A549 (cell line): Measurements from ENCODE around the gene POLR2L. TPM values are rescaled to one million over a fixed set of nuclear protein-coding genes. Genes with fewer than 3 reads are reported as not detected.

ENCODE experiments used
- ATAC-seq, 2 experiments: fragments of 200-7000 bp in 1 of 2; fragments of >200 bp in 1 of 2; cut with Nextera tagmentation in 1 of 2; cut with Tn5 transposase in 1 of 2; 3 replicates each; pipeline versions ENCODE4 v1.8.0 to v1.9.1; 2018 to 2020; ENCODE audit warnings: mild to moderate bottlenecking in 1 of 2, moderate library complexity in 1 of 2
- CTCF ChIA-PET: fragments of 300-600 bp; sonication (Branson Sonifier 250); formaldehyde crosslinking; extraction: SDS; loops from one replicate; lab custom pipeline; 2021; ENCODE audit warnings: antibody characterized with exemption, inconsistent platforms; lab: Yijun Ruan, JAX
- POLR2A ChIA-PET: fragments of 350-600 bp; formaldehyde crosslinking; extraction: SDS; loops from one replicate; lab custom pipeline; 2021; ENCODE audit warnings: antibody characterized with exemption, inconsistent platforms; lab: Yijun Ruan, JAX
- DNase-seq, 2 experiments: peaks; one replicate each; pipeline versions ENCODE4 v3.0.0 to v3.0.0-alpha.2; 2011 to 2016; ENCODE audit warnings: low read depth in 1 of 2, low spot score in 1 of 2
- FAIRE-seq: peaks from 2 replicates; lab custom pipeline; 2011; peaks lifted over from hg19 to GRCh38; lab: Jason Lieb, UNC
- H3K27ac ChIP-seq, 2 experiments: fragments of >200 bp; sonication (Bioruptor Twin); formaldehyde crosslinking; 3 replicates each; pipeline ENCODE4 v1.5.1; 2016 to 2017
- H3K4me1 ChIP-seq: fragments of >200 bp; sonication (Bioruptor Twin); formaldehyde crosslinking; 3 replicates; pipeline ENCODE4 v1.6.1; 2016
- H3K4me2 ChIP-seq: fragments of >200 bp; sonication (Bioruptor Twin); formaldehyde crosslinking; 3 replicates; pipeline ENCODE4 v1.6.1; 2016
- H3K4me3 ChIP-seq: fragments of >200 bp; sonication (Bioruptor Twin); formaldehyde crosslinking; 3 replicates; pipeline ENCODE4 v1.5.1; 2016
- H3K9me3 ChIP-seq: fragments of >200 bp; sonication (Bioruptor Twin); formaldehyde crosslinking; 3 replicates; pipeline ENCODE4 v1.6.1; 2016
- ATOH8 ChIP-seq: fragments of 250-450 bp; sonication (Bioruptor Pico); IDR thresholded peaks from 2 replicates; pipeline ENCODE4 v1.5.0; 2020; ENCODE audit warnings: low read depth, mild to moderate bottlenecking, moderate library complexity
- BCL3 ChIP-seq: fragments of >200 bp; sonication (Bioruptor Twin); formaldehyde crosslinking; IDR thresholded peaks from 3 replicates; pipeline ENCODE4 v1.6.1; 2016
- CEBPB ChIP-seq, 2 experiments: fragments of >200 bp in 1 of 2; sonication (Bioruptor Twin) in 1 of 2; formaldehyde crosslinking in 1 of 2; IDR thresholded peaks; 2 replicates each; pipeline ENCODE4 v1.6.1; 2012 to 2016
- EHF ChIP-seq: fragments of 250-450 bp; sonication (Bioruptor Pico); IDR thresholded peaks from 2 replicates; pipeline ENCODE4 v1.5.0; 2020; ENCODE audit warnings: mild to moderate bottlenecking
- FOSB ChIP-seq: fragments of 250-450 bp; sonication (Bioruptor Pico); IDR thresholded peaks from 2 replicates; pipeline ENCODE4 v1.5.0; 2020; ENCODE audit warnings: mild to moderate bottlenecking, moderate library complexity
- FOSL2 ChIP-seq, 2 experiments: fragments of 450-650 bp in 1 of 2; fragments of >200 bp in 1 of 2; sonication (Bioruptor Twin) in 1 of 2; formaldehyde crosslinking; IDR thresholded peaks; 2 replicates each; pipeline versions ENCODE4 v1.5.0 to v1.6.1; 2016 to 2020; ENCODE audit warnings: mild to moderate bottlenecking in 1 of 2, moderate library complexity in 1 of 2
- GATA3 ChIP-seq: IDR thresholded peaks from 2 replicates; pipeline ENCODE4 v1.6.1; 2012; ENCODE audit warnings: borderline replicate concordance
- HES2 ChIP-seq: fragments of >200 bp; sonication (Bioruptor Twin); formaldehyde crosslinking; IDR thresholded peaks from 2 replicates; pipeline ENCODE4 v1.6.1; 2016
- HMGXB4 ChIP-seq: fragments of 250-450 bp; sonication (Bioruptor Pico); IDR thresholded peaks from 2 replicates; pipeline ENCODE4 v1.5.0; 2021; ENCODE audit warnings: mild to moderate bottlenecking, moderate library complexity, borderline replicate concordance
- HOXA7 ChIP-seq: fragments of 250-450 bp; sonication (Bioruptor Pico); IDR thresholded peaks from 2 replicates; pipeline ENCODE4 v1.5.0; 2020; ENCODE audit warnings: mild to moderate bottlenecking, moderate library complexity
- HOXB13 ChIP-seq: fragments of 250-450 bp; sonication (Bioruptor Pico); IDR thresholded peaks from 2 replicates; pipeline ENCODE4 v1.5.0; 2020; ENCODE audit warnings: low read depth, mild to moderate bottlenecking, moderate library complexity
- HOXB5 ChIP-seq: fragments of 250-450 bp; sonication (Bioruptor Pico); IDR thresholded peaks from 2 replicates; pipeline ENCODE4 v1.5.0; 2020; ENCODE audit warnings: mild to moderate bottlenecking, moderate library complexity
- JUN ChIP-seq, 2 experiments: fragments of >200 bp; sonication (Bioruptor Twin); formaldehyde crosslinking; IDR thresholded peaks; 2 replicates in 1 of 2; 3 replicates in 1 of 2; pipeline ENCODE4 v1.6.1; 2016 to 2017
- JUNB ChIP-seq: fragments of >200 bp; sonication (Bioruptor Twin); formaldehyde crosslinking; IDR thresholded peaks from 2 replicates; pipeline ENCODE4 v1.6.1; 2016
- KDM5A ChIP-seq: fragments of 200-600 bp; sonication (generic); IDR thresholded peaks from 2 replicates; pipeline ENCODE4 v1.6.1; 2016; ENCODE audit warnings: antibody characterized with exemption, mild to moderate bottlenecking
- MAX ChIP-seq: IDR thresholded peaks from 2 replicates; pipeline ENCODE4 v1.6.1; 2012
- MAZ ChIP-seq: fragments of 150-350 bp; IDR thresholded peaks from 2 replicates; pipeline ENCODE4 v1.6.1; 2014; ENCODE audit warnings: antibody characterized with exemption, low read depth, low read length, borderline replicate concordance
- MYC ChIP-seq: IDR thresholded peaks from 2 replicates; pipeline ENCODE4 v1.6.1; 2012; ENCODE audit warnings: mild to moderate bottlenecking, inconsistent platforms, low read length, improper control_type of control experiment, borderline replicate concordance
- NFE2L2 ChIP-seq: fragments of 150-350 bp; conservative IDR thresholded peaks from 2 replicates; pipeline ENCODE4 v1.6.1; 2014; ENCODE audit warnings: low read length
- PBX3 ChIP-seq: IDR thresholded peaks from 2 replicates; pipeline ENCODE4 v1.6.1; 2012
- POLR2A ChIP-seq: IDR thresholded peaks from 2 replicates; pipeline ENCODE4 v1.6.1; 2012; ENCODE audit warnings: mild to moderate bottlenecking, low read length
- RARB ChIP-seq: fragments of 250-450 bp; sonication (Bioruptor Pico); IDR thresholded peaks from 2 replicates; pipeline ENCODE4 v1.8.0; 2021; ENCODE audit warnings: mild to moderate bottlenecking, moderate library complexity
- REST ChIP-seq: fragments of 200-600 bp; sonication (generic); IDR thresholded peaks from 2 replicates; pipeline ENCODE4 v1.6.1; 2016; ENCODE audit warnings: antibody characterized with exemption, mild to moderate bottlenecking, moderate library complexity
- SMC3 ChIP-seq: fragments of >200 bp; sonication (Bioruptor Twin); formaldehyde crosslinking; IDR thresholded peaks from 3 replicates; pipeline ENCODE4 v1.6.1; 2018; ENCODE audit warnings: inconsistent platforms
- TFCP2L1 ChIP-seq: fragments of 250-450 bp; sonication (Bioruptor Pico); IDR thresholded peaks from 2 replicates; pipeline ENCODE4 v1.5.0; 2021; ENCODE audit warnings: mild to moderate bottlenecking
- TP53 ChIP-seq: fragments of 250-450 bp; sonication (Bioruptor Pico); IDR thresholded peaks from 2 replicates; pipeline ENCODE4 v1.5.0; 2021; ENCODE audit warnings: mild to moderate bottlenecking, moderate library complexity
- WGBS: methylation state at CpG from one replicate; pipeline ENCODE4 v1.1.6; 2017; ENCODE audit errors: missing lambda C conversion rate; 5-methylcytosine and 5-hydroxymethylcytosine counted together
- polyA plus RNA-seq, 4 experiments: library from polyadenylated mRNA; depleted of rRNA in 3 of 4; stranded (reverse); fragments of >200 nt; fragmentation: RNase III in 1 of 4; extraction: RNeasy Plus Mini Kit Qiagen cat#74134 plus additional on column Dnase treatment in 1 of 4; gene quantifications; 2 replicates in 3 of 4; 3 replicates in 1 of 4; pipeline ENCODE4 v1.2.3, GENCODE V29; 2011 to 2017

Gene POLR2L
- polyA plus RNA-seq, 2 of the 4 experiments (the other 2 are of a cell fraction): 140 to 773 TPM

- no peak for TF ChIP-seq HMGXB4 (CRISPR knock-in tag)
- TF ChIP-seq GATA3: no peak
- no peak for TF ChIP-seq MAZ
Measured at GRCh38 chr11:836274-836673, 6.1 kb downstream of the POLR2L start (continued).

GRCh38 chr11:834371-835316 lies 7.7 kb downstream of the POLR2L start:
- FAIRE-seq: no peak
- DNase-seq: peak; percentile 81 to 95
- ChIA-PET CTCF (interaction anchor here (0.8 to 2.4 kb wide), 5 partner anchors 10 to 19 kb away, joined by 3 to 10 read pairs (median 6); partner anchors contain the start of gene PNPLA2), POLR2A (interaction anchor here (0.6 to 5.1 kb wide), 10 partner anchors 9 to 38 kb away, joined by 3 to 52 read pairs (median 4); partner anchors contain the start of genes PNPLA2, POLR2L, RPLP2 and TSPAN4)
- peak overlapping the region; percentile 86 for H3K4me3 ChIP-seq
- peaks cover 71% of the 10 kb centered on the region for H3K4me1 ChIP-seq
- H3K4me2 ChIP-seq: peak overlapping the region; percentile 88
- peak; percentile 52 to 68 for ATAC-seq
- H3K9me3 ChIP-seq: no peaks in the 10 kb centered on the region
- H3K27ac ChIP-seq: peak overlapping the region; percentile 98 to 100
- 2% methylated on average over 31 of the region's 31 CpGs for WGBS
- TF ChIP-seq HOXB5 (peak; percentile 55; the same call in 1 of the 2 replicates), CEBPB (IDR thresholded peaks at IDR 0.05) (peak in 1 of 2 experiments; percentile 30; a peak in 1 of 4 replicates), HOXA7 (CRISPR knock-in tag) (no peak), NFE2L2 (peak; percentile 29; the same call in 1 of the 2 replicates), MYC (peak; percentile 49; the same call in 1 of the 2 replicates), GATA3 (peak; percentile 74; the same call in 1 of the 2 replicates), HES2 (no peak), TP53 (CRISPR knock-in tag) (0 out of 2 replicates have a peak, but pooled peaks have one; percentile 39), MAZ (0 out of 2 replicates have a peak, but pooled peaks have one; percentile 39), POLR2A (peak; percentile 6), FOSL2 (IDR thresholded peaks at IDR 0.05) (peak; percentile 55; the same call in 1 of the 2 replicates), FOSL2 (CRISPR knock-in tag; IDR thresholded peaks at IDR 0.05) (peak; percentile 96), JUN (IDR thresholded peaks at IDR 0.05) (peak in 1 of 2 experiments; percentile 85; a peak in 3 of 5 replicates), BCL3 (0 out of 3 replicates have a peak, but pooled peaks have one; percentile 39), JUNB (peak; percentile 31; the same call in 1 of the 2 replicates), REST (peak; percentile 14; the same call in 1 of the 2 replicates), PBX3 (peak; percentile 77), FOSB (CRISPR knock-in tag) (peak; percentile 42), SMC3 (no peak), ATOH8 (CRISPR knock-in tag) (0 out of 2 replicates have a peak, but pooled peaks have one; percentile 32), HOXB13 (CRISPR knock-in tag) (peak; percentile 71; the same call in 1 of the 2 replicates), TFCP2L1 (CRISPR knock-in tag) (peak; percentile 74; the same call in 1 of the 2 replicates), KDM5A (no peak), EHF (CRISPR knock-in tag) (no peak), MAX (peak; percentile 73), RARB (CRISPR knock-in tag) (peak; percentile 72; the same call in 1 of the 2 replicates)
